Measurements from ENCODE around the gene SSBP4.

Gene SSBP4

DNA sequence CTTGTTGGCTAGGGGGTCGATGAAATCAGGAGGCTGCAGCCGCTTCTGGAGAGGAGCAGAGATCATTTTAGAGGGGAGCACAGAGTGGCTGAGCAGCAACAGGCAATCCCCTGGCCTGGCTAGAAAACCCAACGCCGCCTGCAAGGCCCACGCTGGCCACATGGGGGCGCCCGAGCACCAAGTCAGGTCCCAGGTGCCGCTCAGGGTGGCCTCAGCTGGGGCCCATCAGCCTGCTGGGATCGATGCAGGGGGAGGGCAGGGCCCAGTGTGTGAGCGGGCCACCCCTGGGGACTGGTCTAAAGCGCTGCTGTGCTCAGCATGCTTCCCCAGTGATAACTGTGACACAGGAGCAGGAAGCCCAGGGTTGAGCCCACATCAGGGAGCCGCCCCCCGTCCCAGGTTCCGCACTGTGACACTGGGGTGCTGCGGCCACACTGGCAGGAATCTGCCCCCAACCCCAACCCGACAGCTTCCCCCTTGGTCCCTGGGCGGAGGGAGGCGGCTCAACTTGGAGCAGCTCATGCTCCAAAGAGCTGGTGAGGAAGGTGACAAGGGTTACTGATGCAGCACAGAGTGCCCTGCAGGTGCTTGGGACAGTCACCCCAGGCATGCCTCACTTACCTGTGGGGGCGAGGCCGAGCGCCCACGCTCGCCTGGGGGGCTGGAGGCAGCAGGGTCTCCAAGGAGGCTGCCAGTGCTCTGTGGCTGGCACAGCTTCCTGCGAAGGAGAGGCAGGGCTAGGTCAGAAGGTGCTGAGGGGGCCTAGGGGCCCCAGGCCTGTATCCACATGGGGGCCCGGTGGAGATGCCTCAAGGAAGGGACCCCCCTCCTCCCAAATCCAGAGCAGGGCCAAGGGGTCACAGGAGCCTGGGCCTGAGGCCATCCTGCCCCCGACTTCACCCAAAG lies 32.0 kb downstream of the SSBP4 start:
- H3K27ac ChIP-seq (ENCODE audit: extremely low read depth, low read depth, low read length) = no peak overlapping the region
- H3K9me3 ChIP-seq (ENCODE audit: control insufficient read depth, insufficient read depth, low read depth, low read length) = no peaks in the 10 kb centered on the region
- no peaks in the 10 kb centered on the region for H3K4me1 ChIP-seq (ENCODE audit: control insufficient read depth, insufficient read depth, low read length)
- CTCF ChIA-PET = interaction anchor here (0.5 to 7.5 kb wide), 35 partner anchors 9 to 1158 kb away, joined by 3 to 85 read pairs (median 4); no protein-coding TSS in a partner anchor
- POLR2A ChIA-PET = interaction anchor here (0.9 kb wide), 1 partner anchor 137 kb away, joined by 3 read pairs; the partner anchor contains the start of gene REX1BD
- H3K36me3 ChIP-seq (ENCODE audit: control insufficient read depth in 2 of 2, insufficient read depth in 1 of 2, low read length in 2 of 2) = peaks cover 4 to 42% of the 10 kb centered on the region in 2 experiments; a peak in 2 of 3 replicates
- H3K4me3 ChIP-seq (ENCODE audit: low read depth, low read length) = no peak overlapping the region
- TF ChIP-seq ZNF302 (tag by site-specific recombination; IDR thresholded peaks at IDR 0.05; ENCODE audit: low read depth) = no peak
- TF ChIP-seq, protein P1, sequence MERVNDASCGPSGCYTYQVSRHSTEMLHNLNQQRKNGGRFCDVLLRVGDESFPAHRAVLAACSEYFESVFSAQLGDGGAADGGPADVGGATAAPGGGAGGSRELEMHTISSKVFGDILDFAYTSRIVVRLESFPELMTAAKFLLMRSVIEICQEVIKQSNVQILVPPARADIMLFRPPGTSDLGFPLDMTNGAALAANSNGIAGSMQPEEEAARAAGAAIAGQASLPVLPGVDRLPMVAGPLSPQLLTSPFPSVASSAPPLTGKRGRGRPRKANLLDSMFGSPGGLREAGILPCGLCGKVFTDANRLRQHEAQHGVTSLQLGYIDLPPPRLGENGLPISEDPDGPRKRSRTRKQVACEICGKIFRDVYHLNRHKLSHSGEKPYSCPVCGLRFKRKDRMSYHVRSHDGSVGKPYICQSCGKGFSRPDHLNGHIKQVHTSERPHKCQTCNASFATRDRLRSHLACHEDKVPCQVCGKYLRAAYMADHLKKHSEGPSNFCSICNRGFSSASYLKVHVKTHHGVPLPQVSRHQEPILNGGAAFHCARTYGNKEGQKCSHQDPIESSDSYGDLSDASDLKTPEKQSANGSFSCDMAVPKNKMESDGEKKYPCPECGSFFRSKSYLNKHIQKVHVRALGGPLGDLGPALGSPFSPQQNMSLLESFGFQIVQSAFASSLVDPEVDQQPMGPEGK (tag by site-specific recombination; IDR thresholded peaks at IDR 0.05) = peak; percentile 74
- no peak for TF ChIP-seq ZBTB7A (tag by site-specific recombination; IDR thresholded peaks at IDR 0.05; ENCODE audit: low read depth)
- 0 out of 2 replicates have a peak, but pooled peaks have one; percentile 13 for TF ChIP-seq ZNF335 (tag by site-specific recombination; conservative IDR thresholded peaks at IDR 0.05)
- 0 out of 2 replicates have a peak, but pooled peaks have one; percentile 15 for TF ChIP-seq SP2 (tag by site-specific recombination; IDR thresholded peaks at IDR 0.05)
- TF ChIP-seq ZFP69B (tag by site-specific recombination; IDR thresholded peaks at IDR 0.05) = peak; percentile 99
- TF ChIP-seq ZNF610 (tag by site-specific recombination; IDR thresholded peaks at IDR 0.05; ENCODE audit: borderline replicate concordance) = peak; percentile 77
- TF ChIP-seq SP7 (tag by site-specific recombination; IDR thresholded peaks at IDR 0.05) = peak; percentile 71
- peak; percentile 93 for TF ChIP-seq SCRT1 (tag by site-specific recombination; IDR thresholded peaks at IDR 0.05; ENCODE audit: borderline replicate concordance)
- TF ChIP-seq ZNF654 (tag by site-specific recombination; IDR thresholded peaks at IDR 0.05; ENCODE audit: low read depth) = peak; percentile 80
- peak; percentile 99 for TF ChIP-seq ZNF692 (tag by site-specific recombination; IDR thresholded peaks at IDR 0.05)
- peak; percentile 53; the same call in 1 of the 2 replicates for TF ChIP-seq KLF8 (tag by site-specific recombination; IDR thresholded peaks at IDR 0.05)
- TF ChIP-seq SCRT2 (tag by site-specific recombination; IDR thresholded peaks at IDR 0.05) = peak; percentile 99
- TF ChIP-seq ZBTB48 (tag by site-specific recombination; IDR thresholded peaks at IDR 0.05) = peak; percentile 67
- TF ChIP-seq ZNF133 (tag by site-specific recombination; IDR thresholded peaks at IDR 0.05) = no peak
- TF ChIP-seq, protein P2, sequence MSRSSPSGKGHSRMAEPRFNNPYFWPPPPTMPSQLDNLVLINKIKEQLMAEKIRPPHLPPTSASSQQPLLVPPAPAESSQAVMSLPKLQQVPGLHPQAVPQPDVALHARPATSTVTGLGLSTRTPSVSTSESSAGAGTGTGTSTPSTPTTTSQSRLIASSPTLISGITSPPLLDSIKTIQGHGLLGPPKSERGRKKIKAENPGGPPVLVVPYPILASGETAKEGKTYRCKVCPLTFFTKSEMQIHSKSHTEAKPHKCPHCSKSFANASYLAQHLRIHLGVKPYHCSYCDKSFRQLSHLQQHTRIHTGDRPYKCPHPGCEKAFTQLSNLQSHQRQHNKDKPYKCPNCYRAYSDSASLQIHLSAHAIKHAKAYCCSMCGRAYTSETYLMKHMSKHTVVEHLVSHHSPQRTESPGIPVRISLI (tag by site-specific recombination; IDR thresholded peaks at IDR 0.05) = no peak
- TF ChIP-seq ZBTB17 (tag by site-specific recombination; IDR thresholded peaks at IDR 0.05) = peak; percentile 86
- no peak for TF ChIP-seq TCF7L2 (IDR thresholded peaks at IDR 0.05; ENCODE audit: borderline replicate concordance, low read depth, low read length)
- TF ChIP-seq, protein P3, sequence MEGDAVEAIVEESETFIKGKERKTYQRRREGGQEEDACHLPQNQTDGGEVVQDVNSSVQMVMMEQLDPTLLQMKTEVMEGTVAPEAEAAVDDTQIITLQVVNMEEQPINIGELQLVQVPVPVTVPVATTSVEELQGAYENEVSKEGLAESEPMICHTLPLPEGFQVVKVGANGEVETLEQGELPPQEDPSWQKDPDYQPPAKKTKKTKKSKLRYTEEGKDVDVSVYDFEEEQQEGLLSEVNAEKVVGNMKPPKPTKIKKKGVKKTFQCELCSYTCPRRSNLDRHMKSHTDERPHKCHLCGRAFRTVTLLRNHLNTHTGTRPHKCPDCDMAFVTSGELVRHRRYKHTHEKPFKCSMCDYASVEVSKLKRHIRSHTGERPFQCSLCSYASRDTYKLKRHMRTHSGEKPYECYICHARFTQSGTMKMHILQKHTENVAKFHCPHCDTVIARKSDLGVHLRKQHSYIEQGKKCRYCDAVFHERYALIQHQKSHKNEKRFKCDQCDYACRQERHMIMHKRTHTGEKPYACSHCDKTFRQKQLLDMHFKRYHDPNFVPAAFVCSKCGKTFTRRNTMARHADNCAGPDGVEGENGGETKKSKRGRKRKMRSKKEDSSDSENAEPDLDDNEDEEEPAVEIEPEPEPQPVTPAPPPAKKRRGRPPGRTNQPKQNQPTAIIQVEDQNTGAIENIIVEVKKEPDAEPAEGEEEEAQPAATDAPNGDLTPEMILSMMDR (tag by site-specific recombination; IDR thresholded peaks at IDR 0.05) = peak; percentile 95
- TF ChIP-seq ZNF76 (tag by site-specific recombination; IDR thresholded peaks at IDR 0.05; ENCODE audit: borderline replicate concordance, low read depth) = peak; percentile 73; the same call in 1 of the 2 replicates
- peak; percentile 91 for TF ChIP-seq GLIS2 (tag by site-specific recombination; IDR thresholded peaks at IDR 0.05)
- peak; percentile 60; the same call in 1 of the 2 replicates for TF ChIP-seq ZNF324 (tag by site-specific recombination; IDR thresholded peaks at IDR 0.05)
- TF ChIP-seq, protein P4, sequence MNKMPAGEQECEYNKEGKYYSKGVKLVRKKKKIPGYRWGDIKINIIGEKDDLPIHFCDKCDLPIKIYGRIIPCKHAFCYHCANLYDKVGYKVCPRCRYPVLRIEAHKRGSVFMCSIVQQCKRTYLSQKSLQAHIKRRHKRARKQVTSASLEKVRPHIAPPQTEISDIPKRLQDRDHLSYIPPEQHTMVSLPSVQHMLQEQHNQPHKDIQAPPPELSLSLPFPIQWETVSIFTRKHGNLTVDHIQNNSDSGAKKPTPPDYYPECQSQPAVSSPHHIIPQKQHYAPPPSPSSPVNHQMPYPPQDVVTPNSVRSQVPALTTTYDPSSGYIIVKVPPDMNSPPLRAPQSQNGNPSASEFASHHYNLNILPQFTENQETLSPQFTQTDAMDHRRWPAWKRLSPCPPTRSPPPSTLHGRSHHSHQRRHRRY (tag by site-specific recombination; IDR thresholded peaks at IDR 0.05) = no peak
- TF ChIP-seq ZSCAN23 (tag by site-specific recombination; IDR thresholded peaks at IDR 0.05) = no peak
- TF ChIP-seq KLF7 (tag by site-specific recombination; IDR thresholded peaks at IDR 0.05; ENCODE audit: borderline replicate concordance) = no peak
- TF ChIP-seq GLIS1 (tag by site-specific recombination; IDR thresholded peaks at IDR 0.05) = peak; percentile 98
- no peak for TF ChIP-seq ZNF501 (tag by site-specific recombination; IDR thresholded peaks at IDR 0.05)
- peak; percentile 47 for TF ChIP-seq ZBTB8A (tag by site-specific recombination; IDR thresholded peaks at IDR 0.05)
- peak; percentile 70; the same call in 1 of the 2 replicates for TF ChIP-seq ZSCAN30 (tag by site-specific recombination; IDR thresholded peaks at IDR 0.05)
- no peak for TF ChIP-seq ZNF354C (tag by site-specific recombination; IDR thresholded peaks at IDR 0.05; ENCODE audit: borderline replicate concordance, low read depth)
